H9 (cell line): ENCODE measurements around the gene NIM1K. TPM values are rescaled to one million over a fixed set of nuclear protein-coding genes. Genes with fewer than 3 reads are reported as not detected.

Source experiments
- DNase-seq: peaks from one replicate; pipeline ENCODE4 v3.0.0-alpha.2; 2017
- H2AFZ ChIP-seq: one replicate; pipeline ENCODE4 v1.6.1; 2013; ENCODE audit warnings: mild to moderate bottlenecking, low read length, control low read depth, moderate library complexity
- H2AK5ac ChIP-seq: 2 replicates; pipeline ENCODE4 v1.6.1; 2013; ENCODE audit warnings: low read length, control low read depth, mixed read lengths; ENCODE audit not compliant: insufficient read length
- H2BK120ac ChIP-seq: one replicate; pipeline ENCODE4 v1.6.1; 2013; ENCODE audit warnings: low read depth, mild to moderate bottlenecking, low read length, control low read depth, inconsistent platforms; ENCODE audit not compliant: poor library complexity, severe bottlenecking
- H2BK12ac ChIP-seq: 2 replicates; pipeline ENCODE4 v1.6.1; 2013; ENCODE audit warnings: low read length, control low read depth, mixed read lengths, low read depth; ENCODE audit not compliant: insufficient read length
- H2BK15ac ChIP-seq: 2 replicates; pipeline ENCODE4 v1.6.1; 2013; ENCODE audit warnings: low read depth, low read length, control low read depth
- H2BK20ac ChIP-seq: one replicate; pipeline ENCODE4 v1.6.1; 2013; ENCODE audit warnings: low read depth, mild to moderate bottlenecking, low read length, control low read depth, inconsistent platforms; ENCODE audit not compliant: poor library complexity, severe bottlenecking
- H2BK5ac ChIP-seq: 2 replicates; pipeline ENCODE4 v1.6.1; 2013; ENCODE audit warnings: low read length, control low read depth, mixed read lengths; ENCODE audit not compliant: insufficient read length
- H3K14ac ChIP-seq: 2 replicates; pipeline ENCODE4 v1.6.1; 2013; ENCODE audit warnings: low read length, control low read depth; ENCODE audit not compliant: insufficient read depth
- H3K18ac ChIP-seq: 2 replicates; pipeline ENCODE4 v1.6.1; 2013; ENCODE audit warnings: low read depth, mild to moderate bottlenecking, mixed read lengths, low read length, control low read depth; ENCODE audit not compliant: insufficient read length
- H3K23ac ChIP-seq: 2 replicates; pipeline ENCODE4 v1.6.1; 2013; ENCODE audit warnings: low read length, control low read depth, mixed read lengths, low read depth; ENCODE audit not compliant: insufficient read length
- H3K23me2 ChIP-seq: 2 replicates; pipeline ENCODE4 v1.6.1; 2013; ENCODE audit warnings: low read depth, mild to moderate bottlenecking, mixed read lengths, low read length, control low read depth; ENCODE audit not compliant: insufficient read length, poor library complexity, severe bottlenecking
- H3K27ac ChIP-seq: 2 replicates; pipeline ENCODE4 v1.5.1; 2013; ENCODE audit warnings: low read length, control low read depth, mixed read lengths, low read depth; ENCODE audit not compliant: insufficient read length
- H3K27me3 ChIP-seq: 2 replicates; pipeline ENCODE4 v1.6.1; 2013; ENCODE audit warnings: low read length, control low read depth, inconsistent platforms; ENCODE audit not compliant: insufficient read depth
- H3K4ac ChIP-seq: 2 replicates; pipeline ENCODE4 v1.6.1; 2013; ENCODE audit warnings: low read depth, mild to moderate bottlenecking, control low read depth, inconsistent platforms, low read length, moderate library complexity
- H3K4me1 ChIP-seq: 2 replicates; pipeline ENCODE4 v1.6.1; 2013; ENCODE audit warnings: low read length, control low read depth, inconsistent platforms; ENCODE audit not compliant: insufficient read depth
- H3K4me2 ChIP-seq: 2 replicates; pipeline ENCODE4 v1.6.1; 2013; ENCODE audit warnings: low read length, control low read depth, mixed read lengths; ENCODE audit not compliant: insufficient read length, insufficient read depth
- H3K56ac ChIP-seq: 2 replicates; pipeline ENCODE4 v1.6.1; 2013; ENCODE audit warnings: low read depth, mild to moderate bottlenecking, mixed read lengths, low read length, control low read depth; ENCODE audit not compliant: insufficient read length
- H3K79me1 ChIP-seq: 2 replicates; pipeline ENCODE4 v1.6.1; 2013; ENCODE audit warnings: low read depth, mild to moderate bottlenecking, moderate library complexity, low read length, control low read depth, inconsistent platforms; ENCODE audit not compliant: insufficient read depth, poor library complexity, severe bottlenecking
- H3K79me2 ChIP-seq: 2 replicates; pipeline ENCODE4 v1.6.1; 2013; ENCODE audit warnings: low read length, control low read depth, inconsistent platforms; ENCODE audit not compliant: insufficient read depth
- H3K9ac ChIP-seq: 2 replicates; pipeline ENCODE4 v1.6.1; 2013; ENCODE audit warnings: low read length, control low read depth, mixed read lengths; ENCODE audit not compliant: insufficient read length; ENCODE audit errors: extremely low read depth
- H3K9me3 ChIP-seq: one replicate; pipeline ENCODE4 v1.6.1; 2013; ENCODE audit warnings: low read depth, low read length, inconsistent platforms; ENCODE audit not compliant: control insufficient read depth
- H3T11ph ChIP-seq: one replicate; pipeline ENCODE4 v1.6.1; 2013; ENCODE audit warnings: mild to moderate bottlenecking, low read length, control low read depth, inconsistent platforms
- H4K20me1 ChIP-seq: one replicate; pipeline ENCODE4 v1.6.1; 2013; ENCODE audit not compliant: control insufficient read depth, insufficient read length, insufficient read depth
- H4K5ac ChIP-seq: 2 replicates; pipeline ENCODE4 v1.6.1; 2013; ENCODE audit warnings: low read depth, mild to moderate bottlenecking, mixed read lengths, low read length, control low read depth; ENCODE audit not compliant: insufficient read length
- H4K8ac ChIP-seq: replicated peaks from 2 replicates; pipeline ENCODE4 v1.6.1; 2013; ENCODE audit warnings: low read length, control low read depth, mixed read lengths, low read depth; ENCODE audit not compliant: insufficient read length
- H4K91ac ChIP-seq: 2 replicates; pipeline ENCODE4 v1.6.1; 2013; ENCODE audit warnings: low read depth, mild to moderate bottlenecking, moderate library complexity, mixed read lengths, low read length, control low read depth; ENCODE audit not compliant: insufficient read length
- H3K27ac Mint-ChIP-seq, 3 experiments: 2 replicates in 2 of 3; 3 replicates in 1 of 3; pipeline ENCODE4 v1.8.0; 2020 to 2021; ENCODE audit warnings: mixed read lengths in 3 of 3, mild to moderate bottlenecking in 1 of 3, moderate library complexity in 1 of 3
- H3K27me3 Mint-ChIP-seq: 2 replicates; pipeline ENCODE4 v1.8.0; 2021; ENCODE audit warnings: low read depth, mild to moderate bottlenecking, moderate library complexity, mixed read lengths
- H3K36me3 Mint-ChIP-seq, 3 experiments: 2 replicates in 2 of 3; 3 replicates in 1 of 3; pipeline ENCODE4 v1.8.0; 2020 to 2021; ENCODE audit warnings: low read depth in 3 of 3, mixed read lengths in 3 of 3; ENCODE audit not compliant: insufficient read depth in 1 of 3
- H3K4me1 Mint-ChIP-seq, 2 experiments: 2 replicates each; pipeline ENCODE4 v1.8.0; 2020; ENCODE audit warnings: mixed read lengths in 2 of 2
- H3K4me3 Mint-ChIP-seq, 2 experiments: 2 replicates in 1 of 2; 3 replicates in 1 of 2; pipeline ENCODE4 v1.8.0; 2020 to 2021; ENCODE audit warnings: mild to moderate bottlenecking in 2 of 2, mixed read lengths in 2 of 2, moderate library complexity in 1 of 2
- H3K9me3 Mint-ChIP-seq, 2 experiments: 2 replicates in 1 of 2; 3 replicates in 1 of 2; pipeline ENCODE4 v1.8.0; 2020; ENCODE audit warnings: mild to moderate bottlenecking in 2 of 2, mixed read lengths in 2 of 2, moderate library complexity in 1 of 2
- WGBS: extraction: QIAGEN DNeasy Blood & Tissue Kit; methylation state at CpG from one replicate; pipeline ENCODE4 v1.1.7; 2013; ENCODE audit warnings: missing lambda C conversion rate, low lambda C conversion rate, mixed read lengths; ENCODE audit not compliant: insufficient read length; ENCODE audit errors: extremely low coverage; 5-methylcytosine and 5-hydroxymethylcytosine counted together
- total RNA-seq: library from RNA; stranded (reverse); gene quantifications from 2 replicates; pipeline ENCODE4 v1.2.1, GENCODE V29; 2021
- TF ChIP-seq, protein P1 (sequence below): fragments of 200-600 bp; sonication (generic); conservative IDR thresholded peaks from 3 replicates; pipeline ENCODE4 v1.8.0; 2021; ENCODE audit warnings: antibody characterized with exemption, mild to moderate bottlenecking

The NIM1K gene
- total RNA-seq, 1 experiment from 2014 or later: 0.07 TPM

DNA sequence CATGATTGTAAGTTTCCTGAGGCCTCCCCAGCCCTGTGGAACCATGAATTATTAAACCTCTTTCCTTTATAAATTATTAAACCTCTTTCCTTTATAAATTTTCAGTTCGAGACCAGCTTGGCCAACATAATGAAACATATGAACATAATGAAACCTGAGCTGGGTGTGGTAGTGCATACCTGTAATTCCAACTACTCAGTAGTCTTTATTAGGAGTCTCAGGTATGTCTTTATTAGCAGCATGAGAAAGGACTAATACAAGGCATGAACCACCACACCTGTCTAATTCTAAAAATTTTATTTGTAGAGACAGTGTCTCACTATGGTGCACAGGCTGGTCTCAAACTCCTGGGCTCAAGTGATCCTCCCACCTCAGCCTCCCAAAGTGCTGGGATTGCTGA, 27.1 kb downstream of the NIM1K start:
- H2AK5ac ChIP-seq: no peak overlapping the region
- TF ChIP-seq, protein P1, sequence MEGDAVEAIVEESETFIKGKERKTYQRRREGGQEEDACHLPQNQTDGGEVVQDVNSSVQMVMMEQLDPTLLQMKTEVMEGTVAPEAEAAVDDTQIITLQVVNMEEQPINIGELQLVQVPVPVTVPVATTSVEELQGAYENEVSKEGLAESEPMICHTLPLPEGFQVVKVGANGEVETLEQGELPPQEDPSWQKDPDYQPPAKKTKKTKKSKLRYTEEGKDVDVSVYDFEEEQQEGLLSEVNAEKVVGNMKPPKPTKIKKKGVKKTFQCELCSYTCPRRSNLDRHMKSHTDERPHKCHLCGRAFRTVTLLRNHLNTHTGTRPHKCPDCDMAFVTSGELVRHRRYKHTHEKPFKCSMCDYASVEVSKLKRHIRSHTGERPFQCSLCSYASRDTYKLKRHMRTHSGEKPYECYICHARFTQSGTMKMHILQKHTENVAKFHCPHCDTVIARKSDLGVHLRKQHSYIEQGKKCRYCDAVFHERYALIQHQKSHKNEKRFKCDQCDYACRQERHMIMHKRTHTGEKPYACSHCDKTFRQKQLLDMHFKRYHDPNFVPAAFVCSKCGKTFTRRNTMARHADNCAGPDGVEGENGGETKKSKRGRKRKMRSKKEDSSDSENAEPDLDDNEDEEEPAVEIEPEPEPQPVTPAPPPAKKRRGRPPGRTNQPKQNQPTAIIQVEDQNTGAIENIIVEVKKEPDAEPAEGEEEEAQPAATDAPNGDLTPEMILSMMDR: no peak
- H3K9me3 ChIP-seq: no peaks in the 10 kb centered on the region
- no peak overlapping the region for H3K4ac ChIP-seq
- H3K4me1 ChIP-seq: no peaks in the 10 kb centered on the region
- H3K23me2 ChIP-seq: no peaks in the 10 kb centered on the region
- no peak overlapping the region for H4K8ac ChIP-seq
- no peaks in the 10 kb centered on the region for H3K79me1 ChIP-seq
- no CpG with 5 or more reads among the region's 1 CpG for WGBS
- H3K4me3 Mint-ChIP-seq: no peak overlapping the region
- no peak overlapping the region for H4K5ac ChIP-seq
- no peak overlapping the region for H2AFZ ChIP-seq
- no peak overlapping the region for H3T11ph ChIP-seq
- H2BK20ac ChIP-seq: no peak overlapping the region
- DNase-seq: no peak
- no peaks in the 10 kb centered on the region for H3K27me3 Mint-ChIP-seq
- H2BK15ac ChIP-seq: no peak overlapping the region
- no peaks in the 10 kb centered on the region for H3K36me3 Mint-ChIP-seq
- H3K4me2 ChIP-seq: no peak overlapping the region
- H4K20me1 ChIP-seq: no peaks in the 10 kb centered on the region
- no peak overlapping the region for H3K18ac ChIP-seq
- H3K23ac ChIP-seq: no peak overlapping the region
- H3K9me3 Mint-ChIP-seq: no peaks in the 10 kb centered on the region
- H3K27ac Mint-ChIP-seq: no peak overlapping the region
- H3K14ac ChIP-seq: no peak overlapping the region
- no peak overlapping the region for H2BK5ac ChIP-seq
- no peak overlapping the region for H2BK12ac ChIP-seq
- no peaks in the 10 kb centered on the region for H3K4me1 Mint-ChIP-seq
- H3K79me2 ChIP-seq: no peaks in the 10 kb centered on the region
- H3K9ac ChIP-seq: no peak overlapping the region
- H3K27me3 ChIP-seq: no peaks in the 10 kb centered on the region
- H3K27ac ChIP-seq: no peak overlapping the region
- H4K91ac ChIP-seq: no peak overlapping the region
- no peak overlapping the region for H3K56ac ChIP-seq
- H2BK120ac ChIP-seq: no peak overlapping the region
